Measurements from ENCODE around the gene CELA2A. TPM values are rescaled to one million over a fixed set of nuclear protein-coding genes. Genes with fewer than 3 reads are reported as not detected.

CELA2A gene
- total RNA-seq, 1 donor from 2014 or later: not detected

GRCh38 chr1:15439325-15439724 lies 17.2 kb upstream of the CELA2A start:
- H3K9ac ChIP-seq: no peak overlapping the region
- no peak overlapping the region for H3K4me3 Mint-ChIP-seq
- no peaks in the 10 kb centered on the region for H4K20me1 ChIP-seq (ENCODE audit: low read depth)
- no peaks in the 10 kb centered on the region for H3F3A ChIP-seq (ENCODE audit: low read depth)
- H3K4me1 Mint-ChIP-seq: peaks cover 5% of the 10 kb centered on the region
- H3K4me1 ChIP-seq: no peaks in the 10 kb centered on the region
- H3K36me3 Mint-ChIP-seq: no peaks in the 10 kb centered on the region
- H3K27ac Mint-ChIP-seq: no peak overlapping the region
- H3K27ac ChIP-seq: no peak overlapping the region
- no peak for TF ChIP-seq CTCF (IDR thresholded peaks at IDR 0.05)
- TF ChIP-seq EZH2 (IDR thresholded peaks at IDR 0.05): no peak
- TF ChIP-seq EZH2phosphoT487 (IDR thresholded peaks at IDR 0.05): no peak
- no peak overlapping the region for H3K4me2 ChIP-seq
- H3K27me3 ChIP-seq: no peaks in the 10 kb centered on the region
- H3K27me3 Mint-ChIP-seq (ENCODE audit: insufficient read depth, low read depth): peaks cover 7% of the 10 kb centered on the region
- H3K9me3 ChIP-seq (ENCODE audit: low read depth): no peaks in the 10 kb centered on the region
- H3K79me2 ChIP-seq (ENCODE audit: low read depth): no peaks in the 10 kb centered on the region
- no peak overlapping the region for H2AFZ ChIP-seq (replicated peaks)
- H3K9me3 Mint-ChIP-seq: no peaks in the 10 kb centered on the region
- no peak overlapping the region for H3K4me3 ChIP-seq
- no peaks in the 10 kb centered on the region for H3K36me3 ChIP-seq
- no peak for DNase-seq (ENCODE audit: low spot score)

- Mint-ChIP-seq H3K27me3 (ENCODE audit: insufficient read depth, low read depth) (peaks cover 10% of the 10 kb centered on the region), H3K27ac (no peak overlapping the region), H3K4me1 (peaks cover 7% of the 10 kb centered on the region), H3K36me3 (no peaks in the 10 kb centered on the region), H3K4me3 (no peak overlapping the region), H3K9me3 (no peaks in the 10 kb centered on the region)
- H3K79me2 ChIP-seq (ENCODE audit: low read depth): no peaks in the 10 kb centered on the region
- H3K4me1 ChIP-seq: no peaks in the 10 kb centered on the region
- H3K4me2 ChIP-seq: no peak overlapping the region
- no peaks in the 10 kb centered on the region for H3K36me3 ChIP-seq
- no peak for DNase-seq (ENCODE audit: low spot score)
- no peaks in the 10 kb centered on the region for H3K27me3 ChIP-seq
- H3K9ac ChIP-seq: no peak overlapping the region
- no peaks in the 10 kb centered on the region for H4K20me1 ChIP-seq (ENCODE audit: low read depth)
- TF ChIP-seq CTCF (IDR thresholded peaks at IDR 0.05): no peak
- TF ChIP-seq EZH2 (IDR thresholded peaks at IDR 0.05): no peak
- no peak for TF ChIP-seq EZH2phosphoT487 (IDR thresholded peaks at IDR 0.05)
- H3K27ac ChIP-seq: no peak overlapping the region
- H2AFZ ChIP-seq (replicated peaks): no peak overlapping the region
- no peaks in the 10 kb centered on the region for H3K9me3 ChIP-seq (ENCODE audit: low read depth)
- H3K4me3 ChIP-seq: no peak overlapping the region
- H3F3A ChIP-seq (ENCODE audit: low read depth): no peaks in the 10 kb centered on the region
These were observed 16.2 kb upstream of the CELA2A start for GRCh38 chr1:15440357-15440756.

- Histone ChIP-seq H3K27ac (no peak overlapping the region), H3K9me3 (ENCODE audit: low read depth) (no peaks in the 10 kb centered on the region), H4K20me1 (ENCODE audit: low read depth) (no peaks in the 10 kb centered on the region), H3K79me2 (ENCODE audit: low read depth) (no peaks in the 10 kb centered on the region), H3K36me3 (no peaks in the 10 kb centered on the region), H3K4me1 (no peaks in the 10 kb centered on the region), H2AFZ (replicated peaks) (no peak overlapping the region), H3K9ac (no peak overlapping the region), H3K27me3 (no peaks in the 10 kb centered on the region), H3F3A (ENCODE audit: low read depth) (no peaks in the 10 kb centered on the region), H3K4me3 (no peak overlapping the region), H3K4me2 (no peak overlapping the region)
- peaks cover 17% of the 10 kb centered on the region for H3K27me3 Mint-ChIP-seq (ENCODE audit: insufficient read depth, low read depth)
- no peak overlapping the region for H3K4me3 Mint-ChIP-seq
- H3K27ac Mint-ChIP-seq: no peak overlapping the region
- TF ChIP-seq EZH2phosphoT487 (IDR thresholded peaks at IDR 0.05) (no peak), CTCF (IDR thresholded peaks at IDR 0.05) (no peak), EZH2 (IDR thresholded peaks at IDR 0.05) (no peak)
- no peak for DNase-seq (ENCODE audit: low spot score)
- peaks cover 7% of the 10 kb centered on the region for H3K4me1 Mint-ChIP-seq
- no peaks in the 10 kb centered on the region for H3K9me3 Mint-ChIP-seq
- H3K36me3 Mint-ChIP-seq: no peaks in the 10 kb centered on the region
These were observed 15.3 kb upstream of the CELA2A start for GRCh38 chr1:15441247-15441646.

All from neural progenitor cell (in vitro differentiated cells).